ENCODE measurements around the gene C22orf39. TPM values are rescaled to one million over a fixed set of nuclear protein-coding genes. Genes with fewer than 3 reads are reported as not detected.

The C22orf39 gene
- total RNA-seq, 4 donors from 2014 or later = 66.9 to 90.0 (median 83.1) TPM

DNA sequence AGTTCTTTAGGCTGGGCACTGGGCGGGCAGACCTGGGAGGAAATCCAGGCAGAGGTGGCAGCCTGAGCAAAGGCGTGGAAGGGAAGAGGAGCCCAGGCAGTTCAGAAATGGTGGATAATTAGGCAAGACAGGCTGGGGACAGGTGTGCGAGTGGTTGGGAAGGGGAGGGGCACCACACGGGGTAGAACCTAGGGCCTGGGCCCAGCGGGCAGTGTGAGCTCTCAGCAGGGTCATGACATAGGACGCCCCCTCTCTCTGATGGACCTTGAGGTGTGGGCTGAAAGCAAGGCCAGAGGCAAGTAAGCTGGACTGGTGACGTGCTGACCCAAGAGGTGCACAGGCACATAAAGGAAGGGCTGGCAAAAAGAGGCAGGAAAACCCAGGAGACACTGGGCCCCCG, 24.7 kb upstream of the C22orf39 start:
- no peak overlapping the region for H3K27ac ChIP-seq
- DNase-seq = no peak
- H3K36me3 ChIP-seq = peaks cover 43 to 67% of the 10 kb centered on the region in 2 donors
- intact Hi-C loops (cut with DNase I) = loop anchor here (10.0 kb wide), 1 partner anchor 287 kb away; no protein-coding TSS in a partner anchor
- H3K9me3 ChIP-seq = no peaks in the 10 kb centered on the region
- H3K4me3 ChIP-seq (replicated peaks in 1 of 3) = no peak overlapping the region
- 91 to 94% methylated on average over 8 of the region's 8 CpGs for WGBS, 2 donors
- TF ChIP-seq, protein P1, sequence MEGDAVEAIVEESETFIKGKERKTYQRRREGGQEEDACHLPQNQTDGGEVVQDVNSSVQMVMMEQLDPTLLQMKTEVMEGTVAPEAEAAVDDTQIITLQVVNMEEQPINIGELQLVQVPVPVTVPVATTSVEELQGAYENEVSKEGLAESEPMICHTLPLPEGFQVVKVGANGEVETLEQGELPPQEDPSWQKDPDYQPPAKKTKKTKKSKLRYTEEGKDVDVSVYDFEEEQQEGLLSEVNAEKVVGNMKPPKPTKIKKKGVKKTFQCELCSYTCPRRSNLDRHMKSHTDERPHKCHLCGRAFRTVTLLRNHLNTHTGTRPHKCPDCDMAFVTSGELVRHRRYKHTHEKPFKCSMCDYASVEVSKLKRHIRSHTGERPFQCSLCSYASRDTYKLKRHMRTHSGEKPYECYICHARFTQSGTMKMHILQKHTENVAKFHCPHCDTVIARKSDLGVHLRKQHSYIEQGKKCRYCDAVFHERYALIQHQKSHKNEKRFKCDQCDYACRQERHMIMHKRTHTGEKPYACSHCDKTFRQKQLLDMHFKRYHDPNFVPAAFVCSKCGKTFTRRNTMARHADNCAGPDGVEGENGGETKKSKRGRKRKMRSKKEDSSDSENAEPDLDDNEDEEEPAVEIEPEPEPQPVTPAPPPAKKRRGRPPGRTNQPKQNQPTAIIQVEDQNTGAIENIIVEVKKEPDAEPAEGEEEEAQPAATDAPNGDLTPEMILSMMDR (IDR thresholded peaks at IDR 0.05) = no peak
- no peak for TF ChIP-seq POLR2A (IDR thresholded peaks at IDR 0.05)
- peaks cover under 1 to 2% of the 10 kb centered on the region in 2 donors for H3K4me1 ChIP-seq
- H3K27me3 ChIP-seq = no peaks in the 10 kb centered on the region

DNA sequence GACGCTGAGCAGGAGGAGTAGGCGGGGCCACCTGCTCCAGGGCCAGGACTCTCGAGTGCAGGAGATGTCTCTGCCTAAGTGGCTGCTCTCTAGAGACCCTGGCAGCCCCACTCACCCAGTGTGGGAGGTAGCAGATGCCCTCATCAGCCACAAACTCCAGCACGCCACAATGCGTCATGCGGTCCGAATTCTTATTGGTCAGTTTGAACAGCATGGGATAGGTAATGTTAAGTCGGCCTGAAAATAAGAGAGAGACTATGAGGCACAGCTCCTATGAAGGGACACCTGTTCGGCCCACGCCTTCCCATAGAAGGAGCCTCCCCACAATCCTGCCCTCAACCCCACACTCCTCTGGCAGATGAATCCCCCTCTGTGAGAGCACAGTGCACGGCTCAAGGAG, 24.1 kb upstream of the C22orf39 start:
- no peak for DNase-seq
- H3K4me1 ChIP-seq = no peaks in the 10 kb centered on the region
- TF ChIP-seq, protein P1 (IDR thresholded peaks at IDR 0.05) = no peak
- no peak for TF ChIP-seq POLR2A (IDR thresholded peaks at IDR 0.05)
- no peaks in the 10 kb centered on the region for H3K27me3 ChIP-seq
- no peak overlapping the region for H3K4me3 ChIP-seq (replicated peaks in 1 of 3)
- WGBS, 2 donors = 86 to 90% methylated on average over 11 of the region's 11 CpGs
- no peaks in the 10 kb centered on the region for H3K9me3 ChIP-seq
- intact Hi-C loops (cut with DNase I) = loop anchor here (10.0 kb wide), 1 partner anchor 287 kb away; no protein-coding TSS in a partner anchor
- peaks cover 49 to 74% of the 10 kb centered on the region in 2 donors for H3K36me3 ChIP-seq
- no peak overlapping the region for H3K27ac ChIP-seq

DNA sequence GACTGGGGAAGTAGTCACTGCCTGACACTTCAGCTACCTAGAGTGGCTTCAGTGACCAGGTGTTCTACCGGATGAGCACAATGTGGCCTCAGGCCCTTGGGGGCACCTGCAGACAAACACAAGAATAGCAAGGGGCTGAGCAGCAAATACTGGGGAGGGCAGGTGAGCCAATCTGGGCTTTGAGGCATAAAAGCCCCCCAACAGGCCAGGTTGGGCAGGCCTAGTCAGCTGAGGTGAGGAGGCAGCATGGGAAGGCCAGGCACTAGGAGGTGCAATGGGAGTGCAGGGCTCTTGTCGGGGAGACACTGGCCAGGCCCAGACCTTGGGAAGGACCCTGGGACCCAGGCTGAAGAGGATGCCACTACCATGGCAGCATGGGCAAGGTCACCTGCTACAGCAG, 22.5 kb upstream of the C22orf39 start:
- Histone ChIP-seq H3K36me3 (peaks cover 62 to 85% of the 10 kb centered on the region in 2 donors), H3K27me3 (no peaks in the 10 kb centered on the region), H3K4me3 (replicated peaks in 1 of 3) (no peak overlapping the region), H3K4me1 (no peaks in the 10 kb centered on the region), H3K27ac (no peak overlapping the region), H3K9me3 (no peaks in the 10 kb centered on the region)
- WGBS, 2 donors = 91 to 100% methylated on average over 2 of the region's 2 CpGs
- intact Hi-C loops (cut with DNase I) = loop anchor here (10.0 kb wide), 1 partner anchor 285 kb away; no protein-coding TSS in a partner anchor
- TF ChIP-seq, protein P1 (IDR thresholded peaks at IDR 0.05) = no peak
- no peak for TF ChIP-seq POLR2A (IDR thresholded peaks at IDR 0.05)
- no peak for DNase-seq

DNA sequence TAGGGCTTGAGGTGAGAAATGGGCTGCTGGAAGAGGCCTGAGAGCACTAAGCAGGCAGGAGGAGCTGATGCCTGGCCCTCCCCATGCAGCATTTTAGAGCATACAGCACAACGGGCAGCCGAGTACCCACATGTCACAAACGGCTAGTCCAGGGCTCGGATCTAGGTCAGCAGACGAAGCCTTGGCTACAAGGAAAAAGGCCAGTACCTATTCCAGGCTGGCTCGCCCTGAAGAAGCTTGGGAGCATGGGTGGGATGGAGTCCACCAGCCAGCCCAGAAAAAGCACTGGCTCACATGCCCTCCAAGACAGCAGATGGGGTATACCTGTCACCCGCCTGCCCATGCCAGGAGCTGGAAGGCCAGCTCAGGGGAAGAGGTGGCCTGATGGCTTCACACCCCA, 21.9 kb upstream of the C22orf39 start:
- Histone ChIP-seq H3K27ac (no peak overlapping the region), H3K9me3 (no peaks in the 10 kb centered on the region), H3K4me3 (replicated peaks in 1 of 3) (no peak overlapping the region), H3K36me3 (peaks cover 68 to 87% of the 10 kb centered on the region in 2 donors), H3K4me1 (no peaks in the 10 kb centered on the region), H3K27me3 (no peaks in the 10 kb centered on the region)
- TF ChIP-seq, protein P1 (IDR thresholded peaks at IDR 0.05) = no peak
- no peak for TF ChIP-seq POLR2A (IDR thresholded peaks at IDR 0.05)
- DNase-seq = no peak
- WGBS, 2 donors = 95 to 97% methylated on average over 5 to 7 of the region's 7 CpGs
- intact Hi-C loops (cut with DNase I) = no loop called here

DNA sequence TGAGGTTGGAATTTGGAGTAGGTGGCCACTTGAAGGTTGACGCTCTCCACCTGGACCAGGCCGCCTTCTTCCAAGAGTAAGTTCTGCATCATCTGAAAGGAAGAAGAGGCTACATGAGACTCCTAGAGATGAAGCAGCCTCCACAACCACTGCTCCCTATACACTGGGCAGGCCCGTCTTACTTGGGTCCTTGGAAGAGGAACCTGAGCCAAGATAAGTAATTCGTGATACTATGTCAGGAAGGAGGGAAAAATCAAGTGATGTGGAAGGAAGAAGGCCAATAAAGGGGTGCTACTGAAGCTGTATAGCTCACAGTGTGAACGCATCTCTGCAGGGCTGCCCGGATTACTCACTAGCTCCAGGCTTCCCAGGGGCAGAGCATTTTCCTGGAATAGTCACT, 20.4 kb upstream of the C22orf39 start:
- WGBS, 2 donors = 93 to 94% methylated on average over 6 of the region's 6 CpGs
- intact Hi-C loops (cut with DNase I) = no loop called here
- no peaks in the 10 kb centered on the region for H3K4me1 ChIP-seq
- TF ChIP-seq, protein P1 (IDR thresholded peaks at IDR 0.05) = no peak
- TF ChIP-seq POLR2A (IDR thresholded peaks at IDR 0.05) = no peak
- H3K36me3 ChIP-seq = peaks cover 73 to 82% of the 10 kb centered on the region in 2 donors
- H3K27me3 ChIP-seq = no peaks in the 10 kb centered on the region
- no peak overlapping the region for H3K4me3 ChIP-seq (replicated peaks in 1 of 3)
- H3K27ac ChIP-seq = no peak overlapping the region
- DNase-seq = no peak
- H3K9me3 ChIP-seq = no peaks in the 10 kb centered on the region

Data from thyroid gland (tissue), 4 donors.